GM19397 (cell line): ENCODE measurements around the gene KCNJ16.

Experiments
- ATAC-seq: cut with Tn5 transposase; IDR thresholded peaks from one replicate; pipeline ENCODE4 v1.9.1; 2021; ENCODE audit warnings: mild to moderate bottlenecking, moderate library complexity; ENCODE audit not compliant: unreplicated experiment

The KCNJ16 gene

DNA sequence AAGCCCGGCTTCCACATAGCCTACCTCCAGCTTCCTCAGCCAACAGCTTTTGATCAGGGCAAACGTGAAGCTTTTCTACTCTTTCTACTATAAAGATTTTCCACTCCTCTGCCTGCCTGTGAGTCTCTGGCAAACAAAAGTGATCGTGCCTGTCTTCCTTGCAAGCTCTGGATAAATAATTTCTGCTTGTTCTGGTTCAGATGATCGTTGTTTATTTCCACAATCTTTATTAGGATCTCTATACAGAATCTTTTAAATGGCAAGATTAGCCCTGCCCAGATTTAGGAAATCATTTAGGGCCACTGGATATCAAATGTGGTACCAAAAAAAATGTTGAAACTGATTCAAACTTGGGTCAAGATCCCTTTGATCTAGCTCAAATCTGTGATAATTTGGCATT is 20.4 kb downstream of the KCNJ16 start:
- no peak for ATAC-seq

DNA sequence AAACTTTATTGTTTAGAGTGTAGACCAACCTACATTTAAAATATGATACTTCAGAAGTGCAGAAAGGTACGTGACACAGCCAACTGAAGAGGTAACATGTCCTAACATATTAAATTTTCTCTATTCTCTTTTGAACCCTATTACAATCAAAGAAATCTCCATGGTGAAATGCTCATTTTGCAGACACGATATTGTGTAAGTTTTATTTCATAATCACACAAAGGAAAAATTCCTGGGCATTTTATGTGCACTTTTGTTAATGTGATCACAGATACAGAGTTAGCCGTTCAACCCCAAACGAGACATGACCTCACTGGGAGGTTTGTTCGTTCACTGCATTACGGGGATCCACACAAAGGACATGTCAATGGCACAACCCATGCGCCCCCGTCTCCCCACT is 21.8 kb downstream of the KCNJ16 start:
- ATAC-seq = no peak

DNA sequence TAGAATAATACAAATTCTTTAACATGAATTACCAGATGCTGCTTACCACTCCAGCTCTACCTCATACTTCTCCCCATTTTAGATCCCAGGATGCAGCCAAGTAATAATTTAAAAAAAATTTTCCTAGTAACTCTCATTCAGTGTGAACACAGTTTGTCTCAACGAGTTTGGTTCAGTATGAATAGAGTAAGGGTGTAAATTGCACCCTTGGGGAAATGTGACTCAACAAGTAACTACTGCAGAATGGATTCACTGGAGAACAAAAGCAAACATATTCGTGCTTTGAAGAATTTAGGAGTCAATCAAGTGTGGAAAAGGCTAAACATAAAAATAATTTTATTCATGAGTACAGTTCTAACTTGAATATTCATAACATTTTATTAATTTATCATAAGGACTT is 23.0 kb downstream of the KCNJ16 start:
- ATAC-seq = no peak

DNA sequence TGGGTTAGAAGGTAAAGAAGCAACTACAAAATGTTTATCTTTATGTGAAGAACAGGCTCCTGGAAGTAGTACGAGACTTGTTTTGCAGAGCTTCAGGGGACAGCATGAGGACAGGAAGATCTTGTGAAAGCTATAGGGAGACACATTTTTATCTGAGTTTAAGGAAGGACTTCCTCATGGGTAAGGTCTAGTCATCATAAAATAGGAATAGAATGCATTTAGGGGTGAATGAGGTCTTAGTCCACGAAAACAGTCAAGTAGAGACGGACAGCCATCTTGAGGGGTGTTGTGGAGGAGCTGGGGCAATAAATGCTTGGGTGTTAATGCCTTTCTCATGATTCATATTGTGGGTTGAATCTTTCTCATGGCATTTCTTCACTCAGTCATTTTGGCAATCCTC is 24.3 kb downstream of the KCNJ16 start:
- ATAC-seq = no peak

DNA sequence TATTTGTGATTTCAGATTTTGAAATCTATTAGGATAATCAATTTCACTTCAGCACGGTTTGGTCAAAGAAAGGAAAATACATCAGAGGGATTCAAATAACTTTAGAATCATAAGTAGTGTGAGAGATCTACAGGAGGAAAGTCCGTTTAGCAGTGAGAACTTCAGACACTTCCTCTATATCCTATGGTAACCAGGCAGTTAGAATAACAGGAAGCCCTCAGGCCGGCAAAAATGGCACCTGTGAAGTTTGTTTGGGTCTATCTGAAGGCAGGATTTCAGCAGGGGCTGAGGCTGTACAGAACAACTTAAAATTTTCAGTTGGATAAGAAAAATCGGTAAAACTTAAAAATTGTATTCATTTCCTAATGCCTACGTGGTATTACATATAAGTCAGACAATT is 24.9 kb downstream of the KCNJ16 start:
- no peak for ATAC-seq

DNA sequence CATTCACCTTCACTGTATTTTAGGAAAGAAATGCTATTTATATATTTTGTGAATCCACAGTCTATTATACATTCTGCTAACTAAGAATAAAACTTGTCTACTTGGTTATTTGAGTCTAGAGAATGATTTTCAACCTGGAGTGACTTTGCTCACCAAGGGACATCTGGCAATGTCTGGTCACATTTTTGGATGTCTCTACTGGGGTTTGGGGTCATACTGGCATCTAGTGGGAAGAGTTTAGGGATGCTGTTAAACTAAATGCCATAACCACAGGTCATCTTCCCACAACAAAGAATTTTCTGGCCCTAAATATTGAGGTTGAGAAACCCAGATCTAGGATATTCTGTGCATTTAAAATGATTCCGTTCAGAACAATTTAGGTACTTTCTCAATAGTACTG is 26.0 kb downstream of the KCNJ16 start:
- no peak for ATAC-seq

DNA sequence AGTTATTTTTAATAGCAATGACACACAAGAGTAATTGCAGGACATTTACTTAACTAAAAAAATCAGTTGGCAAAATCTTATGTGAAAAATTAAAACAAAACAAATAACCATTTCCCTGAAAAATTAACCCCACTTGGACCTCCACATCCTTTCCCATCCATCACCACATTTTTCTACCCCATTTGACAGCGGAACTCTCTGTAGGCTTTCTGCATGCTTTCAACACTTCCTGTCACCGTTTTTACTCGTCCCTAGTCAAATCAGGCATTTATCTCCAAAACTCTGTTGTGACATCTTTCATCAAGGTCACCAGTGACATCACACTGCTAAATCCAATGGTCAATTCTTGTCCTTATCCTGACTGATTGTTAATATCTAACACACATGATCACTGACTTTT is 27.5 kb downstream of the KCNJ16 start:
- ATAC-seq = no peak

DNA sequence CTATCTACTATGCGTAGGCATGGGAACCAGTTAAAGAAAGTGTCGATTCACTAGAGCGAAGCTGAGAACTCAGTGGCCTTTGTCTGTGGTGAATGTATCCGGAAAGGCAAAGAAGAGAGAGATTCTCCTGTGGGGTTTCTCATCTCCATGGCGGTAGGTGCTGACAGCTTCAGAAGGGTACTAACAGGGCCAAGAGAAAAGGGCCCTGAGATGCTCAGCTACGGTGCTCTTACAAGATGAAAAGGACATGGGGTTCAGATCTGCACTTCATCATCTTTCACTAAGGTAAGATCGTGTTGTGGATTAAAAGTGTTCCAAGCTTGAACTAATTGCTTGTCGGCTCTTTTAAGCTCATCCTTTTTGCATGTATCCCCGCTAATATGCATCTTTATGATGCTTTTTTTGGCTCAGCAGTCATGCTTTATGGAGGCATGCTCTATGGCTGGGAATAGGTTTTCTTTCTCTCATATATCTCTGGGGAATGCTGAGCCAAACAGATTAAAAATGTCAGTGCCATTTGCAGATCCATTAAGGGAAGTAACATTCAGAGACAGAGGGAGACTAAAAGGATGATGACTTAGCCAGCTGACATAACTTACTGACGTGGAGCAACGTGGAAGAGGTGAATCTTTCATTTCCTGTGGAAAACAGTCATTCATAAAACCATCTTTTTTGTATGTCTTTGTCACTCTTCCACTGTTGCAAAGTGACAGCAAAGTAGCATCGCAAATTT is 29.9 kb downstream of the KCNJ16 start:
- no peak for ATAC-seq

DNA sequence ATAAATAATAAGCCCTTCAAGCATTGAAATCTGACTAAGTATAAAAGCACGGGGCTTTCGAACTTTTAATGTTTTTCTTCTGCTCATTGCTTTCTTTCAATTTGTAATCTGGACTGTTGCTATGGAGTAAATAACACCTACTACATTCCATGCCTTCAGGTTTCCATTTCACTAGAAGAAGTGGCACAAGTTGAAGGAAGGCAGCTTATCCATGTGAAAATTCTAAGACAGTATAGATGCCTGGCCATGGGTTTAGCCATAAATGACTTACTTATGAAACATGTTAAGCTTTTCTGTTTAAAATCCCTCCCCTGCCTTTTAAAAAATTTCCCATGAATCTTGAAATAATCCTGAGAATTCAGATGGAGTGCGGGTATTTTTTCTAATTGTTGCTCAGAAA is 30.6 kb downstream of the KCNJ16 start:
- ATAC-seq = no peak

DNA sequence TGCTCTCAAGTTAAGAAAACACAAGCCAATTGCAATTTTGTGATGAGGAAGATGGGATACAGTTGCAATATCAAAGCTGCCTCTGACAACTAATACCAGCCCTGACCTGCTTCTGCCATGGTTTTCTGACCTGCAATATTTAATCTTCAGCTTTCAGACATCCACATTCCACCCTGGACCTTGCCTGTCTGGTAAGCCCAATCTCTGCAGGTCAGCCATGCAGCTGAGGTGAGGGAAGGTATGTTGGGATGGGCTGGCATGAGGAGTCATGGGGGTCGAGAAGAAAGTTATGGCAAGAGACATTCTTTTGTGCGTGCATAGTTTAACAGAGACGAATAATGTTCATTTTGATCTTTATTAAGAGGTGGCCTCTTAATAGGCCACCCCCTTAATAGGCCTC is 31.5 kb downstream of the KCNJ16 start:
- no peak for ATAC-seq

DNA sequence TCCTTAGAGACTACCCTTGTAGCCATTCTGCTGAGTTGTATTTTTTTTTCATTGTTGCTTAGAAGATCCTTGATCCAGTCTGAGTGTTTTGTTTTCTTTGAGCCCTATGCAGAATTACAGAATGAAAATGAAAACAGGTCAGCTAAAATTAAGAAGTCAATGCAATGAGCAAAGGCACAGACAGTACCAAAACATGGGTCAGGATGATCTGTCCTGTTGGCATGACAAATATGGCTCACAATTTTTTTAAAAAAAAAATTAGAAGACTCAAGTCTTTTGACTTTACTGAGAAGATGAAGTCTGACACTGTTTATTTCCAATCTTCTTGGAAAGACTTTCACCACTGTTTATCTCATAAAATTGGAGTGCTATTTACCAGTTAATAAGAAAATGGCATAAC is 32.4 kb downstream of the KCNJ16 start:
- ATAC-seq = no peak

DNA sequence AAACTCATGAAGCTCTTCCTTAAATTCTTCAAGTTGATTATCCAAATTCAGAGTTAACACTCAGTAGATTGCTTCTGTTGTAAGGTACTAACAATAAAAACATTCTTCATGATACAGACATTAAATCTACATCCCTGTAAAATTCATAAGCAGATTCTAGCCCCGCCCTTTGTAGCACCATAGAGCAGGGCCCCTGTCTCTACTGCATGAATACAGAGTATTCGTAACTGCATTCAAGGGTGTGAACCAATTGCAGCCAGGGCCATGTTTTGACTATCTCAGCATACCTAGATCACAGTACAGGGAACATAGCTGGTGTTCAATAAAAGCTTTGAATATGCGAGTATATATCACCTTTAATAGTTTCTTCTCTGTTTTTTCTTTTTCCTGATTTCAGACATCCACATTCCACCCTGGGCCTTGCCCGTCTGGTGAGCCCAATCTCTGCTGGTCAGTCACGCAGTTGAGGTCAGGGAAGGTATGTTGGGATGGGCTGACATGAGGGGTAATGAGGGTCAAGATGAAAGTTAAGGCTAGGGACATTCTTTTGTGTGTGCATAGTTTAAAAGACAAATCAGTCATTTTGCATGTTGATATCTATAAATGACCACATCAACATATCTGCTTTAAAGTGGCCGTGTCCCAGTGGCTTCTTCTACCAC is 33.0 kb downstream of the KCNJ16 start:
- ATAC-seq = no peak

DNA sequence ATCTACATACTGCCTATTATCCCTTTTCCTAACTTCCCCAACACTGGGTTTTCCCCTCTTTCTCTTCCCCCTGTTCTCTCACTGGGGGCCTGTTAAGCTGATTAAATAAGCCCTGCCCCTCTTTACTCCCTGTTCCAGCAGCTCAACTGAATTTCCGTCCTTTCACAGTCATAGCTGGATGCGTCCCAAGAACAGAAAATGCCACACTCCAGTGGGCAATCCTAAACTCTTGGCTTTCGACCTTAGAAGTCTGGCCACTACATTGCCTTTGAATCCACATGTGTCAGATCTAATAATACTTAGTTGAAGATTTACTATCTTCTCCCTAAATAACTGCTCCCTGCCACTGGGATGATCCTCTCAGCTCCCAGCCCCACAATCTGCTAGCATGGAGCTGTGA is 34.5 kb downstream of the KCNJ16 start:
- ATAC-seq = no peak

DNA sequence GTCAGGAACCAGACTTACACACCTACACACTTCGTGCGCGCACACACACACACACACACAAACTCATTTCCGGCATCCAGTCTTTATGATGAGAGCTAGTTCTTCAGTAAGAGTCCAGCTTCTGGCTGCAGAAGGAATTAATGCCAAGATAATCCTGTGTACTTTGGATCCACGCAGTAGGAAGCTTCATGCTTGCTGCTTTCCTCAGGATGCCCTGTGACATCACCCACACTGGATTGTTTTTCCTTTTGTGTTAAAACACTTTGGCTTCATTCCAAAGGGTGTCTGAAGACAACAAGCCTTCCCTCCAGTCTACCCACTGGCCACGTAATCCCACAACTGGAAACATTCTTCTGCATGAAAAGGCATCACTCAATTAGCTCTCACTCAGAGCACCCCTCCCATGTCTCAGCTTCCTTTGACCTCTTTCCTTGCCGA is 35.4 kb downstream of the KCNJ16 start:
- ATAC-seq = no peak

DNA sequence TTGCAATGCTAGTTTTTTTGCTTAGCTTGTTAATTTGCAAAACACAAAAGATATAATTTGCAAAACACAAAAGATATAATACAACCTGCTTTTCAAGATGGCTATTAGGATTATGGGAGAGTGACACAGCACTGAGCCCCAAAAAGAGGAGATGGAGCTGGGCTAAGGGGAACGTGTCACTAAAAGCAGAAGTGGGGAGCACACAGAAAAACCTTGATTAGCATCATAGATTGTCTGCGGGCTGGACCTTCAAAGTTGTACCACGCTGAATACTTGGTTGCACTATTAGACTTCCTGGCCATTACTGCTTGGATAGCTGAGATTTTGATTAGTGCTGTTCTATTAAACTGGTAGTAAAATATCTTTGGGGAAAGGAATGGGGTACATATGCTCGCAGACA is 36.2 kb downstream of the KCNJ16 start:
- ATAC-seq = no peak

DNA sequence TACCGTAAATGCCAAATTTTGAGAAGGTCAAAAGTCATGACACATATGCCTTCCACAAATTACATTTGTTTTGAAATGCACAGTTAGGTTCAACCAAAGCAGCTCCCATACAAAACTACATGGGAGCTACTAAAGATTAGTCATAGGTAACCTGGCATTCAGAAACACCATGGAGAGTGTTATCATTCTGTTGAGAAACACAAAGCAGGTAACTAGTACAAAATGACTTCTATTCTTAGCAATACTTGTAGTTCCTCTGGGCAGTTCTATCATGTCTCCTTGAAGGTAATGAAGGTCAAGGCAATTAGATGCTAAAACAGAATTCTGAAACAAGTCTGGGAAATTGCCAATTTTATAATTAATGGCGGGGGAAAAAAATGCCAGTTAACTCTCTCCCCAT is 39.4 kb downstream of the KCNJ16 start:
- no peak for ATAC-seq

DNA sequence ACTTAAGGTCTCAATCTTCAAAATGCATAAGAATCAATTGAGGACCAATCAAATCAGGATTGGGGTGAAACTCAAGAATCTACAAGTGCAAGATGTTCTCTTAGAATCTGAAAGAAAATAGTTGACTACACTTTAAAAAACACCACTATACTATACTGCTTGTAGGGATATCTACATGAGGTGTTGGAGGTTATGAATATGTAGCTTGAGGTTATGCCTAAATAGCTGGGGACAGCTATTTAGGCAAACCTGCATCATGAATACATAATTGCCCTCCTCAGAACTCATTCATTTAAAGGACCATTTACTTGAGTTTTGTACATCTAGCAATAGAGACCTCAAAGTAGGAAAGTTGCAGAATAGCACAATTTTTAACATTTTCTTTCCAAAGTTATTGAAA is 40.1 kb downstream of the KCNJ16 start:
- no peak for ATAC-seq

DNA sequence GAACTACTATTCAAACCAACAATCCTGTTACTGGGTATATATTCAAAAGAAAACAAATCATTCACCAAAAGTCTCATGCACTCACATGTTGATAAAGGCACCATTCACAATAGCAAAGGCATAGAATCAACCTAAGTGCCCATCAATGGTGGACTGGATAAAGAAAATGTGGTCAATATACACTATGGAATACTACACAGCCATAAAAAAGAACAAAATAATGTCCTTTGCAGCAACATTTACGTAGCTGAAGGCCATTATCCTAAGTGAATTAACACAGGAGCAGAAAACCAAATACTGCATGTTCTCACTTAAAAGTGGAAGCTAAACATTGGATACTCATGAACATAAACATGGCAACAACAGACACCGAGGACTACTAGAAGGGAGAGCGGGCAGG is 41.9 kb downstream of the KCNJ16 start:
- no peak for ATAC-seq

DNA sequence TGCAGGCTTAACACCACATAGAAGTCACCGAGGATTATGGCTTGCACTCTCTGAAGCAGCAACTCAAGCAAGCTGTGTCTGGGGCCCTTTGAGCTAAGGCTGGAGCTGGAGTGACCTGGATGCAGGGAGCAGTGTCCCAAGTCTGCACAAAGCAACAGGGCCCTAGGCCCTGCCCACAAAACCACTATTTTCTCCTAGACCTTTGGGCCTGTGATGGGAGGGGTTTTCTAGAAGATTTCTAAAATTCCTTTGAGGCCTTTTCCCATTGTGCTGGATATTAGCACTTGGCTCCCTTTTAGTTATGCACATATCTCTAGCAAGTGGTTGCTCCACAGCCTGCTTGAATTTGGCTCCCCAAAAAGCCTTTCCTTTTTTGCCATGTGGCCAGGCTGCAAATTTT is 44.5 kb downstream of the KCNJ16 start:
- no peak for ATAC-seq

DNA sequence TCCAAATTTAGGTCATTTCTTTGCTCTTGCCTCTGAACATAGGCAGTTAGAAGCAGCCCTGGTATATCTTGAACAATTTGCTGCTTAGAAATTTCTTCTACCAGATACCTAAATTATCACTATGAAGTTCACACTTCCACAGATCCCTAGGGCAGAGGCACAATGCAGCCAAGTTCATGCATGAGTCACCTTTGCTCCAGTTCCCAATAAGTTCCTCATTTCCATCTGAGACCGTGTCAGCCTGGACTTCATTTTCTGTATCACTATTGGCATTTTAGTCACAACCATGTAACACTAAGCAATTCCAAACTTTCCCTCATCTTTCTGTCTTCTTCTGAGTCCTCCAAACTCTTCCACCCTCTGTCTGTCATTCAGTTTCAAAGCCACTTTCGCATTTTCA is 45.0 kb downstream of the KCNJ16 start:
- ATAC-seq = no peak

DNA sequence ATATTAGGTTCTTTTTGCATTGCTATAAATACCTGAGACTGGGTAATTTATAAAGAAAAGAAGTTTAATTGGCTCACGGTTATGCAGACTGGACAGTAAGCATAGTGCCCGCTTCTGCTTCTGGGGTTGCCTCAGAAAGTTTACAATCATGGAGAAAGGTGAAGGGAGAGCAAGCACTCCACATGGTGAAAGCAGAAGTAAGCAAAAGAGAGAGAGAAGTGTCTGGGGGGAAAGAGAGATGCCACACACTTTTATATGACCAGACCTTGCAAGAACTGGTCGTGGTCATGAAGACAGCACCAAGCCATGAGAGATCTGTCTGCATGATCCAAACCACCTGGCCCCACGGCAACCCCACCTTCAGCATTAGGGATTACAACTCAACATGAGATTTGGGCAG is 45.4 kb downstream of the KCNJ16 start:
- no peak for ATAC-seq

DNA sequence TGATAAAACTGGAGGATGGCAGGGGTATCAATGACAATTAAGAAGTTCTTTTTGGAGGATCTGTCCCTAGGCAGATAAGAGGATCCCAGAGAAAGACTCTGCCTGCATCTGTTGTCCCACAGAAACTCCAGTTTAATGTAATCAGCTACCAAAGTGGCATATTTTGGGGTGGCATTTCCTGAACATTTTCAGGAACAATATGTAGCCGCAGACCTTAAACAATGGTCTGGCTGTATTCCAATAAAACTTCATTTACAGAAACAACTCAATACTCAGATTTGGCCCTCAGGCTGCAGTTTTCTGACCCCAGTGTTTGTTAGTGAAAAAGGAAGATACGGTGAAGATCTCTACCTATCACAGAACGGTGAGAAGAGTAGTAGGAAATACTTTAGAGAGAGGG is 46.1 kb downstream of the KCNJ16 start:
- no peak for ATAC-seq

DNA sequence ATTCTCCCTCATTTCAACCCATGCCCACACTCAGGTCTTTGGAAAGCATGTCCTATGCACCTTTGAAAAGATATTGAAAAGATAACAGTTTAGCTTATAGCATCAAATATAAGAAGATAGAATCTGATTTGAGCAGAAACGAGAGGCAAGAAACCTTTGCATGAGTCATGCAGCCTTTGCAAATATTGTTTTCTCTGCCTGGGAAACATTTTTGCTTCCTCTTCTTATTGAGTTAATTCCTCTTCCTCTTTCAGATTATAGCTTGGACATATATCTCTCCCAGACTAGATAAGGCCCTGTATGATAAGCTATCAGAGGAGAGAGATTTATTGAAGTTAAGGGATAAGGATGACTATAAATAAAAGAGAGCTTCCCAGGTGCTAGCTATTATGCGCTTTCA is 48.2 kb downstream of the KCNJ16 start:
- ATAC-seq = no peak
